Measurements from ENCODE around the gene OGA. TPM values are rescaled to one million over a fixed set of nuclear protein-coding genes. Genes with fewer than 3 reads are reported as not detected.

OGA gene
- total RNA-seq, 4 donors from 2014 or later, result 70.0 to 214 (median 127) TPM

DNA sequence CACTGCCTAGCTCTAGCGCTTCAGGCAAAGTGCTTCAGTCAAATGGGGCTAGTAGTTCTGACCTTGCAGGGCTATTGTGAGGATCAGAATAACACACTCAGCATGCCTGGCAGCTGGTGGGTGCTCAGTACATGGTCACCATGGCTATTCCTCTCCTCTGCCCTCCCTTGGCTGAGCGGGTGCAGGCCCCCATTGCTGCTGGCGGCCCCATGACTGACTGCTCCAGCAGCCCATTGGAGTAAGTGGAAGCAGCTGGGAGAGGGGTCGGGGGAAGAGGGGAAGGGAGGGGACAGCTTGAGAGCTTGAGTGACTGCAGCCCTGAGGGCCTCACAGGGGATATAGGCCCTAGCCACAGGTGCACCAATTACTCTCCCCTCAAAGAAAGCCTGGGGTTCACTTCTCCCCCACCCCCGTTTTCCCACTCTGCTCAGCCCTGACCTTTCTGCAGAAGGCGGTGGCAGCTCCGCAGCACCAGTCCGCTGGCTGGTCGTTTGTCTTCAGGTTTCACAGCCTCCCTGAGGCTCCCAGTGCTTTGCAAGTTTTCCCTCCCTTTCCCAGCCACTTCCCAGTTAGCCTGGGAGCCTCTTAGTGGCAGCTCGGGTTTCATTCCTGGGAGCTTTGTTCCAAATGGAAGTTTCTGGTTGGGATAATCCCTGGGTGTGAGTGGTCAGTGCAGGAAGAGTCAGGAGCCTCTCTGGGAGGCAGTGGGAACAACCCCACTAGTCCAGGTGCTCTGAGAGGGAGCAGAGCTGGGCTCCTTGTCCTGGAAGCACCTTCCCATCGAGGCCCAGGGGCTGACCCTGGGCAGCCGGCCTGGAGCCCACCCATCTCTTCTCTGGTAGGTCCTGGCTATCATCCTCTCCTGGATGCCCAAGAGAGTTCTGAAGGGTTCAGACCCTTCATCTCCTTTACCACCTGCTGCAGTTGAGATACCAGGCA is 58.7 kb downstream of the OGA start:
- ATAC-seq (ENCODE audit: low FRiP score) (no peak), DNase-seq (ENCODE audit: low spot score) (no peak)
- TF ChIP-seq, protein P1, sequence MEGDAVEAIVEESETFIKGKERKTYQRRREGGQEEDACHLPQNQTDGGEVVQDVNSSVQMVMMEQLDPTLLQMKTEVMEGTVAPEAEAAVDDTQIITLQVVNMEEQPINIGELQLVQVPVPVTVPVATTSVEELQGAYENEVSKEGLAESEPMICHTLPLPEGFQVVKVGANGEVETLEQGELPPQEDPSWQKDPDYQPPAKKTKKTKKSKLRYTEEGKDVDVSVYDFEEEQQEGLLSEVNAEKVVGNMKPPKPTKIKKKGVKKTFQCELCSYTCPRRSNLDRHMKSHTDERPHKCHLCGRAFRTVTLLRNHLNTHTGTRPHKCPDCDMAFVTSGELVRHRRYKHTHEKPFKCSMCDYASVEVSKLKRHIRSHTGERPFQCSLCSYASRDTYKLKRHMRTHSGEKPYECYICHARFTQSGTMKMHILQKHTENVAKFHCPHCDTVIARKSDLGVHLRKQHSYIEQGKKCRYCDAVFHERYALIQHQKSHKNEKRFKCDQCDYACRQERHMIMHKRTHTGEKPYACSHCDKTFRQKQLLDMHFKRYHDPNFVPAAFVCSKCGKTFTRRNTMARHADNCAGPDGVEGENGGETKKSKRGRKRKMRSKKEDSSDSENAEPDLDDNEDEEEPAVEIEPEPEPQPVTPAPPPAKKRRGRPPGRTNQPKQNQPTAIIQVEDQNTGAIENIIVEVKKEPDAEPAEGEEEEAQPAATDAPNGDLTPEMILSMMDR (IDR thresholded peaks at IDR 0.05), result no peak

DNA sequence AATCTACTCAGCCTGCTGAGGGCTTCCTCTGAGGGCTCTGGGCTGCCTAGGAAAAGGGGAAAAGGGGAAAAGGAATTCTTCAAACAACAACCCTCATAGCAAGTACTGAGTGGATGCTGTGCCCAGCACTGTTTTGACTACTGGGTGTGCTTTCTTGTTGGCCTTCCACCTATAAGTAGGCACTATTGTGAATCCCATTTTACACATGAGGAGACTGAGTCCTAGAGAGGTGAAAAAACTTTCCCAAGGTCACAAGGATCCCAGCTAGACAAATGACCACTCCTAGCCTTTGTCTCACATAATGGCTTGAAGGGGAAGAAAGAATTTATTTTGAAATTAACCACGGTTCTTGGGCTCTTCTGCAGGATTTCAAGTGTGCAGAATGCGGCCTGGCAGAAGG is 59.4 kb downstream of the OGA start:
- ATAC-seq (ENCODE audit: low FRiP score), result no peak
- TF ChIP-seq, protein P1 (IDR thresholded peaks at IDR 0.05), result no peak
- no peak for DNase-seq (ENCODE audit: low spot score)

DNA sequence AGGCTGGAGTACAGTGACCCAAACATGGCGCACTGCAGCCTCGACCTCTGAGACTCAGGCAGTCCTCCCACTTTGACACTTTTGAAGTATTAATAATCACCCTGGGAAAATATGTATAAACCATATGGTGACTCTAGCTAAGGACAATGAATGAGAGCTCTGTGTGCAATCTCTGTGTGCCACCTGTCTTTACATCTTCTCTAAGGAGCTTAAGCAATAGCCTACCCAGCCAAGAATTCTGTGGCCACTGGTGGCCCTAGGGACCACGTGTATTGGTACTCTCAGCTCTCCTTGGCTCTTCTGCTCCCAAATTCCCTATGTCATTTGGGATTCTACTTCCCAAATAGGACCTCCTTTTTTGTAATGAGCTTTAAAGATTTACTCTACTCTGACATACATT is 66.0 kb downstream of the OGA start:
- DNase-seq (ENCODE audit: low spot score) (no peak), ATAC-seq (ENCODE audit: low FRiP score) (no peak)
- TF ChIP-seq, protein P1 (IDR thresholded peaks at IDR 0.05), result no peak

DNA sequence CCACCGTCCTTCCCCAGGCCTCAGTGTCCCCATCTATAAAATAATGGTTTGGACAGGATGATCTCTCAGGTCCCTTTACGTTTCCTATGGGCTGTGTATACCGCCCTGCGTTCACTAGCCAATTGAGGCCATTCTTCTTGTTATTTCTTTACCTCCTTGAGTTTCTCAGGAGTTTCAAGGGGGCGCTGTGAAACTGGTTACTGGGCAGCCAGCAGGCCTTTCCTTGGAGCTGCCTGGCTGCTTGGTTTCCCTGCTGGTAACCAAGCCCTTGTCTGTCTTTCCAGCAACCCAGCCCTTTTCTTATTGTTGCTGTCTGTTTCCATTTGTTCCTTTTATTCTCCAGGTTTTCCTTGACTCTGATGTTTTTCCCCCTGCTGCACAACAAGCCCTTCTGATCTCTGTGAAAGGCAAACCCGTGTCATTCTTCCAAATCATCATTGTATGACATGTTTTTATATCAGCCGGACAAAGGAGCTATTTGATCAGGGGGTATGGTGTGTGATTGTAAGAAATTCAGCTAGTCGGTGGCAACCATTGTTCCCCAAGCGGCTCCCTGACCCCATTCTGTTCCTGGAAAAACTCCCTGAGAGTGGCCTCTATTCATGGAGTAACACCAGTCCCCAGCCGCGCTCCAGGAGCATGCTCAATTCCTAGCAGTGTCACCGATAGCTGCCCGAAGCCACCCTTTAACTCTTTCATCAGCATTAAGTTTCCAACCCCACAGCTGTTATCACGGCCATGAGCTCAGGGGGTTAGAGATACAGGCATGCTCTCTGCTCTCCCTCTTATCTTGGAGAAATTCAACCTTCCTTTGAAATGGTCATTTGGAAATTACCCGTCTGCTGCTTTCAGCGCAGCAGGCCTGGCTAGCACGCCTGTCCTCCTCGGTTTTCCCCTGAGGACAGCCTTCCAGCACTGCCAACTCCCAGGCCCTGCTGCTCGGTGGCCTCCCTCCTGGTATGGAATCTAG is 68.9 kb downstream of the OGA start:
- DNase-seq (ENCODE audit: low spot score) (no peak), ATAC-seq (ENCODE audit: low FRiP score) (no peak)
- TF ChIP-seq, protein P1 (IDR thresholded peaks at IDR 0.05), result no peak

DNA sequence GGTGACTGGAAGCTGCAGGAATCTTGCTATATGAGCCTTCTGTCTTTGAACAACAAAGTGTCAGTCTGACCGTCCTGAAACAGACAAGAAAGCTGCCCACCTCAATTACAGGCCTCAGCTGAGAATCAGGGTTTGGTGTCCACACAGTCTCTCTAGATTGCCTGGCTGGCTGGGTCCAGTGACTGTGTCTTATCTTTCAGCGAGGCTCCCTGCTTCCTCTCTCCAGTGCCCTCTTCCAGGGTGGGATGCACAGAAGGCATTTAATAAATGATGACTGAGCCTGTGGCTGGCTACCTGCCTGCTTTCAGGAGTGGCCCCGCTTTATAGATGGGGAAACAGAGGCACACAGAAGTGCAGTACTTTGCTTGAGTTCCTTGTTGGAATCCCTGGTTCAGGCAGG is 69.7 kb downstream of the OGA start:
- no peak for DNase-seq (ENCODE audit: low spot score)
- ATAC-seq (ENCODE audit: low FRiP score), result no peak
- TF ChIP-seq, protein P1 (IDR thresholded peaks at IDR 0.05), result no peak

DNA sequence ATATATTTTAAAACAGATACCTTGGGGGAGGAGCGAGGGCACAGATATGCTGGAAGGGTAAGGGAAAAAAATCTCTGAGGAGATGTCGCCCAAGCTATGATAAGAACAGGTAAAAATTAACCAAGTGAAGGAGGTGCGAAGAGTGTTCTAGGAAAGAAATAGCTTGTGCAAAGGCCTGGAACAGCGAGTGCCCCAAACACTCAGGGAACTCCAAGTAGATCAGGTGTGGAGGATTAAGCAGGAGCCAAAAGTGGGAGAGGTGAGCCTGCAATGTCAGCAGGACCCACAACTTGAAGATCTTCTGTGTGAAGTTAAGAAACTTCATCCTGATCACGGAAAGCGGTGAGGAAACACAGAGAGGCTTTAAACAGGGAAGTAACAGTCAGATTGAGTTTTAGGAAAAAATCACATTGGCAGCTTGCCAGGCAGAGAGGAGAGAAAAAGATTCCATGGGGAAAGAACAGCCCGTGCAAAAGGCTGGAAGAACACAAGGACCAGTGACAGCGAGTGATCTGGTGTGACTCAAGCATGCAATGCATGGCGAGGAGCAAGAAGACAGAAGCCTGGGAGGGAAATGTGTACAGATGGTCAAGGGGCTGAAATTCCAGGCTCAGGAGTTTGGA is 73.1 kb downstream of the OGA start:
- no peak for DNase-seq (ENCODE audit: low spot score)
- TF ChIP-seq, protein P1 (IDR thresholded peaks at IDR 0.05), result no peak
- no peak for ATAC-seq (ENCODE audit: low FRiP score)
